COLO668 (cell line): ENCODE data around the gene PEX14.

Experiments
- DNase-seq: peaks from one replicate; lab custom pipeline; 2025; ENCODE audit not compliant: unreplicated experiment; lab: John Stamatoyannopoulos, UW

PEX14 gene

GRCh38 chr1:10586125-10586524 is 111.4 kb downstream of the PEX14 start:
- DNase-seq, result no peak

DNA sequence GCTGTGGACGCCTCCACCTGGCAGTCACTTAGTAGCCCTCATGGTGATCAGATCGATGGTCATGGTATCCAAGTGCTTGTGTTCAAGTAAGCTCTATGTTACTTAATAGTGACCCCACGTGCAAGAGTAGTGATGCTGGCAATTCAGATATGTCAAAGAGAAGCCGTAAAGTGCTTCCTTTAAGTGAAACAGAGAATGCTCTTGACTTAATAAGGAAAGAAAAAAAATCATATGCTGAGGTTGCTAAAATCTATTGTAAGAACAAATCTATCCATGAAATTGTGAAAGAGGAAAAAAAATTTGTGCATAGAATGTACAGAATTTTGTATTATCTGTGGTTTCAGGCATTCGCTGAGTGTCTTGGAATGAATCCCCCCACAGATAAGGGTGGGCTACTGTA is 113.9 kb downstream of the PEX14 start:
- DNase-seq, result no peak

- no peak for DNase-seq
Measured at GRCh38 chr1:10589074-10589473, 114.3 kb downstream of the PEX14 start.

DNA sequence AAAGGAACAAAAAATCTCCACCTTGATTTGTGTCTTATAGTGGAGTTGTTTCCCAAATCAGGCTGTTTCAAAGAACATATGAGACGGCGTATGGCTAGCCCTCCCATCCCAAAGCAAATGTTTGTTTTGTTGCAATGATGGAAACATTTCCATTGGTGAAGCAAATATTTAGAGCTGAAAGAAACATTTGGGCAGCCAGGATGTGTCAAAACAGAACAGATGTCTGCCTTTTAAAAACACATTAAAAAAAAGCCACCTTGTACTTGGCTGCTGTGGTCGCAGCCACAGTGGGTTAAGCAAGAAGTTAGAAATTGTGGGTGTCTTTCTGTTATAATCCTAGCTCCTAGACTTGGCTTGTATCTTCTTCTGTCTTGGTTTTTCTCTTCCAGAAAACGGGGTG is 116.3 kb downstream of the PEX14 start:
- no peak for DNase-seq

GRCh38 chr1:10592373-10592772 is 117.6 kb downstream of the PEX14 start:
- DNase-seq, result no peak

DNA sequence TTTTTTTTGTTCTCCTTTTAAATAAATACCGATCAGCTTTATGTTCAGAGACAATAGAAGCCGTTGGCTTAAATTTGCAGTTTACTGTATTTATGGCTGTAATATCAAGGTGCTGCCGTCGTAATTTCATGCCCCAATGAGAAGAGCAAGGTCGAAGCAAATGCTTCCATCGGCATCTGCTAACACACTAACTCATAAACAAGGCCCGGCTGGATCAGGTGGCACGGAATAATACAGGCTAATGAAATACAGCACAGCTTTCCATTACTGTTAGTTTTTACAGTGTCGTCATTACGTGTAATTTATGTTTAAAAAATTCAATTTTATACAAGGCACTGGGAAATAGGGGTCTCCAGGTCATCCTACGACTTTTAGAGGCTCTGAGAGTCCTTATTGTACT is 119.0 kb downstream of the PEX14 start:
- DNase-seq, result no peak

DNA sequence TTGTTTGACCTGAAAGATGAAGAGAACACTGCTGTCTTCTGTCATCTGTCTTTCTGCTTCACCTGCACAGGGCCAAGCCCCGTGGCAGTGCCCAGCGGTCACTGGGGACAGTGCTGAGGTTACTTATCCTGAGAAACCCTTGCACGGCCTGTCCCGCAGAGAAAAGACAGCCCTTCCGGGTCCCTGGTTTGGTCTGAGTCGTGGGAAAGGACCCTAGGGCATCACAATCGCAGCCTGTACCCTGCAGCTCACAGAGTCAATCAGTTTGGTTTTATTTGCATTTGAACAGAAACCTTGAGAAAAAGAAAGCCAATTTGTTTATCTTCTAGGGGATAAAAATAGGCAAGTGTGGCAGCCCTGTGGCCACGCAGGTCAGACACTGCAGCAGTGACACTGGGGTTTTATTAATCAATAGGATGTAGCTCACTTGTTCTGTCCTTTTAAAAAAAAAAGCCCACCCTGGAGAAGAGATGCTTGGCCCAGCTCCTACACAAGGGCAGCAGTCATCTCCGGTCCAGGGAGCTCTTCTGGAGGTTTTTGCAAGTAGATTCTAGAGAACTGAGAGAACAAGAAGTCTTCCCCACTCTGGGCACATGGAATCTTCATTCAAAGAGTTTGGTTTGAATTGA is 120.0 kb downstream of the PEX14 start:
- no peak for DNase-seq

DNA sequence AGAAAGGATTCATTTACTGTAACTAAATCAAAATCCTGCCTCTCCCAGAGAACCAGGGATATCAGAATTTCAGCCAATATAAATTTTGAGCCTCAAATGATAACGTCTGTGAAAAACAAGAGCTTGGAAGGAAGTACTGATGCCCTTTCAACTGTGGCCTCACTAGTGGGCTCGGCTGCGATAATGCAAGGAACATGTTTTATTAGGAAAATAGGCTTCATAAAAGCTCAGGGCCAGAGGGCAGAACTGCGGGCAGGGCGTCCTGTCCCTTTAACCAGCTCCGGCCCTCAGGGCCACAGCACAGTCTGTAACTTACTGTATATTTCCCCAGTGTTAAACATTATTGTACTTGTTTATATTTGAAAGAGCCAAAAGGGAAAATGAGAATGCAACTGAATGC is 122.0 kb downstream of the PEX14 start:
- no peak for DNase-seq

GRCh38 chr1:10597492-10598388 is 123.0 kb downstream of the PEX14 start:
- peak; percentile 62 for DNase-seq

DNA sequence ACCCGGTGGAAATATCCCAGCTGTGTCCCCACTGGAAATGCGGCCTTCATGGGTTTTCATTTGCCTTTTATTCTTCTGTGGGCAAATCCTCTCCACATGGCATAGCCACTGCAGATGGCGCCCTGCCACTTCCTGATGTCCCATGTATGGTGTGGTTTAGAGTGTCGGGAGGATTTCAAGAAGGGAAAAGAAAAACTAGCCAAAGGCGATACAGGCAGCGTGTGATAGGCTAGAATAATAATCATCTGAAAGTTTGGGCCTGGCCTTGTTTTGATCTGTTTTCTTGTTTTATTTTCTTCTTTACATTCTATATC is 123.6 kb downstream of the PEX14 start:
- peak; percentile 62 for DNase-seq

GRCh38 chr1:10599194-10599861 is 124.6 kb downstream of the PEX14 start:
- no peak for DNase-seq

GRCh38 chr1:10601342-10602070 is 126.8 kb downstream of the PEX14 start:
- DNase-seq, result no peak

DNA sequence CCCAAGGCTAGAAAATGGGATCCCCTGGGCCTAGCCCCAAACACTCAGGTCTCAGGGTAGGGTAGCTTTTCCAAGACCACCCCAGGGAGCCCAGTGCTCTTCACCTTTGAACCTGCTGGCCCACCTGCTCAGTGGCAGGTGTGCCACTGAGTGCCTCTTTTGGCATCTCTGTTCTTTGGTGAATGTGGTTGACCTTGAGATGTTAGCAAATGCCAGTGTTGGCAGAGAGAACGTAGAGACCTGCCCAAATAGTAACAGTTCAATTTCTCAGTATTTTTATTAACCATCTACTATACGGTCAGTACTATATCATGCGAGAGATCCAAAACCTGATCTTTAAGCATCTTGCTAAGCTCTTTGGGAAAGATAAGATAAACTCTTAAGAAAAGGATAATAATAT is 128.2 kb downstream of the PEX14 start:
- no peak for DNase-seq

DNA sequence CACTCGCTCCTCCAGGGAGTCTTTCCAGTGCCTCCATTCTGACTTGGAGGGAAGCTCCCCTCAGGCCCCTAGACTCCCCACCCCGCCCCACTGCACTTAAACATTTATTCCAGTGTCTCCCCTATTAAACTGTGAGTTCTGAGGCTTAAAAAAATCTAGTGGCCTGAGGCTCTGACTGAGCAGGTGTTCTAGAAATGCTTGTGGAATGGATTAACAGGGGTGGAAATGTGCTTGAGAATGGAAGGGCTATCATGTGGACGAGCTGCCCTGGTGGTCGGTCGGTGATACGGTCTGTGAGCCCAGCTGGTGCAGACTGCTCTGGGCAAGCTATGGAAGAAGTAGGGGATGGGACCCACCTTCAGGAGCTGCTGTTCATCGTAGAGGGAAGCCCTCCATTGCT is 130.2 kb downstream of the PEX14 start:
- DNase-seq, result no peak

GRCh38 chr1:10606064-10606463 is 131.3 kb downstream of the PEX14 start:
- no peak for DNase-seq

GRCh38 chr1:10607228-10607627 is 132.5 kb downstream of the PEX14 start:
- DNase-seq, result no peak

DNA sequence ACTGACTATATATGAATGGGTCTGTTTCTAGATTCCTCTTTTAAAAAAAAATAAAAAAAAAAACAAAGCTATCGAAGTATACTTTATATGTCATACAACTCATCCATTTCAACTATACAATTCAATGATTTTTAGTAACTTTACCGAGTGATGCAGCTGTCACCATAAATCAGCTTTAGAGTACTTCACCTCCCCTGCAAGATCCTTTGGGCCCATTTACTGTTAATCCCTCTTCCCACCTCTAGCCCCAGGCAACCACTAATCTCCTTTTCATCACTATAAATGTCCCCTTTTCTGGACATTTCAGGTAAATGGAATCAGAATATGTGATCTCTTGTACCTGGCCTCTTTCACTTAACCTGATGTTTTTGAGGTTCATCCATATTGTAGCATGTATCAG is 133.9 kb downstream of the PEX14 start:
- no peak for DNase-seq

DNA sequence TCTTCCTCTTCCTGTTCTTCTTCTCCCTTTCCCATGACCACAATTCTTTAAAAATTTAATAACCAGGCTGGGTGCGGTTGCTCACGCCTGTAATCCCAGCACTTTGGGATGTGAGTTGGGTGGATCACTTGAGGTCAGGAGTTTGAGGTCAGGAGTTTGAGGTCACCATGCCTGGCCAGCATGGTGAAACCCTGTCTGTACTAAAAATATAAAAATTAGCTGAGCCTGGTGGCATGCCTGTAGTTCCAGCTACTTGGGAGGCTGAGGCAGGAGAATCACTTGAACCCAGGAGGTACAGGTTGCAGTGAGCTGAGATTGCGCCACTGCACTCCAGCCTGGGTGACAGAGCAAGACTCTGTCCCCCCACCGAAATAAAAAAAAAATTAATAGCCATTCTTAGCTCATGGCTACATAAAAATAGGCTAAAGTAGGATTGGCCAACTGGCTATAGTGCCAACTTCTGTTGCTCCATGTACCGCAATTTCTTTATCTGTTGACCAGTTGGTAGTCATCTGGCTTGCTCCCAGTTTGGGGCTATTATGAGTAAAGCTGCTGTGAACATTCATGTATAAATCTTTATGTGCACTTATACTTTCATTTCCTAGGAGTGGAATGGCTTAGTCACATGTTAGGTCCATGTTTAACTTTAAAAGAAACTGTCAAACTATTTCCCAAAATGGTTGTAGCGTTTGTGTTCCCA is 136.3 kb downstream of the PEX14 start:
- DNase-seq, result no peak

- DNase-seq, result no peak
Measured at GRCh38 chr1:10612436-10613160, 137.8 kb downstream of the PEX14 start.

GRCh38 chr1:10613340-10613739 is 138.6 kb downstream of the PEX14 start:
- DNase-seq, result no peak
